Loucy (cell line): Measurements from ENCODE around the gene PTCD1.

Experiments used
- H2AFZ ChIP-seq: fragments of 200-600 bp; sonication (generic); 2 replicates; pipeline ENCODE4 v1.6.0; 2016; ENCODE audit warnings: antibody characterized with exemption, mild to moderate bottlenecking, low read length, moderate library complexity
- H3F3A ChIP-seq: fragments of 200-600 bp; 2 replicates; pipeline ENCODE4 v1.6.0; 2016; ENCODE audit warnings: antibody characterized with exemption, low read depth, mild to moderate bottlenecking
- H3K27me3 ChIP-seq: fragments of 200-600 bp; sonication (generic); 2 replicates; pipeline ENCODE4 v1.6.1; 2014; ENCODE audit warnings: low read length, mild to moderate bottlenecking; ENCODE audit not compliant: insufficient read depth, poor library complexity, severe bottlenecking
- H3K36me3 ChIP-seq: fragments of 200-600 bp; sonication (generic); 2 replicates; pipeline ENCODE4 v1.6.1; 2016; ENCODE audit warnings: low read length; ENCODE audit not compliant: insufficient read depth
- H3K4me1 ChIP-seq: fragments of 200-600 bp; sonication (generic); 2 replicates; pipeline ENCODE4 v1.5.1; 2014; ENCODE audit warnings: low read length, mild to moderate bottlenecking; ENCODE audit not compliant: insufficient read depth, poor library complexity, severe bottlenecking
- H3K4me2 ChIP-seq: fragments of 200-600 bp; sonication (generic); 2 replicates; pipeline ENCODE4 v1.6.0; 2014; ENCODE audit warnings: antibody characterized with exemption, low read length, low read depth, mild to moderate bottlenecking; ENCODE audit not compliant: poor library complexity, severe bottlenecking
- H3K4me3 ChIP-seq: fragments of 200-600 bp; sonication (generic); 2 replicates; pipeline ENCODE4 v1.5.1; 2014; ENCODE audit warnings: low read length, mild to moderate bottlenecking, mixed read lengths; ENCODE audit not compliant: poor library complexity, severe bottlenecking
- H3K79me2 ChIP-seq: fragments of 200-600 bp; sonication (generic); 2 replicates; pipeline ENCODE4 v1.6.1; 2014; ENCODE audit warnings: low read length; ENCODE audit not compliant: insufficient read depth
- H3K9ac ChIP-seq: fragments of 200-600 bp; sonication (generic); 2 replicates; pipeline ENCODE4 v1.6.0; 2014; ENCODE audit warnings: mild to moderate bottlenecking, low read depth, low read length, moderate library complexity; ENCODE audit not compliant: poor library complexity, severe bottlenecking
- H3K9me2 ChIP-seq: fragments of 200-600 bp; sonication (generic); replicated peaks from 2 replicates; pipeline ENCODE4 v1.6.1; 2016; ENCODE audit warnings: low read depth, low read length, mixed read lengths
- H3K9me3 ChIP-seq: fragments of 200-600 bp; sonication (generic); 2 replicates; pipeline ENCODE4 v1.6.1; 2014; ENCODE audit warnings: mild to moderate bottlenecking, antibody characterized with exemption, low read length, low read depth; ENCODE audit not compliant: insufficient read depth
- H4K20me1 ChIP-seq: fragments of 200-600 bp; sonication (generic); 2 replicates; pipeline ENCODE4 v1.6.0; 2014; ENCODE audit warnings: antibody characterized with exemption, low read length, mild to moderate bottlenecking; ENCODE audit not compliant: insufficient read depth, poor library complexity, severe bottlenecking
- CTCF ChIP-seq: fragments of 200-600 bp; sonication (generic); conservative IDR thresholded peaks from 2 replicates; pipeline ENCODE4 v1.5.1; 2014; ENCODE audit warnings: mild to moderate bottlenecking, antibody characterized with exemption, low read length
- EZH2phosphoT487 ChIP-seq: fragments of 200-600 bp; IDR thresholded peaks from 2 replicates; pipeline ENCODE4 v1.6.1; 2018; ENCODE audit warnings: antibody characterized with exemption, mild to moderate bottlenecking, moderate library complexity, borderline replicate concordance

The PTCD1 gene

GRCh38 chr7:99476107-99476506 lies 37.5 kb upstream of the PTCD1 start:
- no peaks in the 10 kb centered on the region for H3F3A ChIP-seq
- H3K4me3 ChIP-seq = no peak overlapping the region
- peak overlapping the region; percentile 74 for H3K4me2 ChIP-seq
- no peak overlapping the region for H3K9ac ChIP-seq
- TF ChIP-seq CTCF (no peak), EZH2phosphoT487 (no peak)
- no peaks in the 10 kb centered on the region for H3K9me2 ChIP-seq
- peaks cover 75% of the 10 kb centered on the region for H3K79me2 ChIP-seq
- H4K20me1 ChIP-seq = peaks cover 13% of the 10 kb centered on the region
- H3K36me3 ChIP-seq = peaks cover 31% of the 10 kb centered on the region
- H3K9me3 ChIP-seq = no peaks in the 10 kb centered on the region
- H3K4me1 ChIP-seq = peaks cover 19% of the 10 kb centered on the region
- H2AFZ ChIP-seq = no peak overlapping the region
- H3K27me3 ChIP-seq = no peaks in the 10 kb centered on the region

GRCh38 chr7:99473315-99473596 lies 34.7 kb upstream of the PTCD1 start:
- Histone ChIP-seq H3K4me2 (peak overlapping the region; percentile 74), H3K4me3 (peak overlapping the region; percentile 80), H4K20me1 (peaks cover 13% of the 10 kb centered on the region), H2AFZ (peak overlapping the region; percentile 97), H3K79me2 (peaks cover 55% of the 10 kb centered on the region), H3K9ac (peak overlapping the region; percentile 85), H3K27me3 (no peaks in the 10 kb centered on the region), H3F3A (no peaks in the 10 kb centered on the region), H3K9me2 (no peaks in the 10 kb centered on the region), H3K36me3 (peaks cover 9% of the 10 kb centered on the region; the same call in 1 of the 2 replicates), H3K4me1 (peaks cover 19% of the 10 kb centered on the region), H3K9me3 (no peaks in the 10 kb centered on the region)
- TF ChIP-seq EZH2phosphoT487 (no peak), CTCF (no peak)

DNA sequence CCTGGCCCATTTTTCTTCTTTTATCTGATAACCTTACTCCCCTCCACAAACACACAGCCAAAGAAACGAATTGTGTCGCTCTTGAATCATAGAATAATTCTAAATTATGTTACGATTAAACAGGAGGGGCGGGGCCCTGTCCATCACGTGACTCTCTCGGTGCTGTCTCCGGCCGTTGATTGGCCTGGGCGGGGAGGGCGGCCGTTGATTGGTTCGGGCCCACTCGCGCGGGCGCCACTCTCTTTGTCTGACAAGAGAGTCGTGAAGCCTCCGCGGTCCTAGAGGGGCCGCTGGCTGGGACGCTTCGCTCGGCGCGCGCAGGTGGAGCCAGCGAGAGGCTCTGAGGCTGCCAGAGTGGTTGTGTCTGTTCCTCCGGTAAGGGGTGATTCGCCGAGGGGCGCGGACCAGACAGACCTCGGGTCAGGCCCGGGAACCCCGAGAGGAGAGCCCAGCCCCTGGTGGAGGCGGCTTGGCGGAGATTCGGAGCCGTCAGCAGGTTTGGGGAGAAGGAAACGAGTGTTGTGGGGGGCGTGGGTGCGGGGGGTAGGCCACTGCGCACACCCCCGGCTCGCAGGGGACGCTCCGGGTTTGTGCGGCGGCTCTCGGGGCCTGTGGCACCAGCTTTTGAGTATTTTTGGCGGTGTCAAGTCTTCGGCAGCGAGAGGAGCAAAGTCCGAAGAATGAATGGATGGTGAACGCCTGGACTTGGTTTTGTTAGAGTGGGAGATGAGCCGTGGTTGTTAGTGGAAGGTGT lies 34.1 kb upstream of the PTCD1 start, which contains the start of gene ZNF789:
Gene ZNF789, plus strand, starts transcription at position 330 of the 754 bp plus-strand sequence. CDS start 3,567 bp downstream, outside the sequence.
- Histone ChIP-seq H3F3A (no peaks in the 10 kb centered on the region), H3K4me3 (peak within 1 kb of the TSS; percentile 80)

More for the DNA sequence above, 34.1 kb upstream of the PTCD1 start, which contains the start of gene ZNF789:
- H3K9me3 ChIP-seq = no peaks in the 10 kb centered on the region
- peaks cover 50% of the 10 kb centered on the region for H3K79me2 ChIP-seq
- no peaks in the 10 kb centered on the region for H3K27me3 ChIP-seq
- H3K36me3 ChIP-seq = 0 out of 2 replicates have a peak, but pooled peaks cover 4% of the 10 kb centered on the region
- peak within 1 kb of the TSS; percentile 97 for H2AFZ ChIP-seq
- H4K20me1 ChIP-seq = peaks cover 13% of the 10 kb centered on the region
- H3K9me2 ChIP-seq = no peaks in the 10 kb centered on the region
- peak within 1 kb of the TSS; percentile 85 for H3K9ac ChIP-seq
- peak within 1 kb of the TSS; percentile 74 for H3K4me2 ChIP-seq
- TF ChIP-seq CTCF (no peak), EZH2phosphoT487 (no peak)
- peaks cover 19% of the 10 kb centered on the region for H3K4me1 ChIP-seq
